SK-N-SH (cell line): ENCODE data around the gene SC5D. TPM values are rescaled to one million over a fixed set of nuclear protein-coding genes. Genes with fewer than 3 reads are reported as not detected.

ENCODE experiments used
- CTCF ChIA-PET: fragments of 300-600, 350-600 bp; formaldehyde crosslinking; extraction: SDS; loops from one replicate; lab custom pipeline; 2021; lab: Yijun Ruan, JAX
- POLR2A ChIA-PET: fragments of 350-600 bp; sonication (Branson Sonifier 250); formaldehyde crosslinking; extraction: SDS; loops from one replicate; lab custom pipeline; 2020; ENCODE audit warnings: antibody characterized with exemption, inconsistent platforms; lab: Yijun Ruan, JAX
- DNase-seq: peaks from one replicate; pipeline ENCODE4 v3.0.0; 2012
- H2AFZ ChIP-seq: fragments of 200-600 bp; sonication (generic); 2 replicates; pipeline ENCODE4 v1.8.1; 2016; ENCODE audit warnings: antibody characterized with exemption, mild to moderate bottlenecking, low read depth
- H3F3A ChIP-seq: fragments of 200-600 bp; sonication (generic); replicated peaks from 2 replicates; pipeline ENCODE3; 2016; ENCODE audit warnings: antibody characterized with exemption, mild to moderate bottlenecking; ENCODE audit not compliant: insufficient read depth
- H3K27ac ChIP-seq, 2 experiments: fragments of 200-500 bp in 1 of 2; fragments of 200-600 bp in 1 of 2; sonication (Bioruptor generic) in 1 of 2; sonication (generic), shearing (Covaris generic) in 1 of 2; 2 replicates each; pipeline versions ENCODE4 v1.5.1 to v1.6.1; 2014 to 2016; ENCODE audit warnings: low read depth in 2 of 2, inconsistent platforms in 1 of 2, low read length in 1 of 2, mild to moderate bottlenecking in 1 of 2, mixed read lengths in 1 of 2
- H3K27me3 ChIP-seq: fragments of 200-600 bp; sonication (generic), shearing (Covaris generic); 2 replicates; pipeline ENCODE4 v1.6.1; 2016; ENCODE audit warnings: mixed run types; ENCODE audit not compliant: insufficient read depth
- H3K36me3 ChIP-seq, 2 experiments: fragments of 200-500 bp in 1 of 2; fragments of 200-600 bp in 1 of 2; sonication (Bioruptor generic) in 1 of 2; sonication (generic) in 1 of 2; replicated peaks in 1 of 2; 2 replicates each; pipeline versions ENCODE3 to v1.5.1; 2014 to 2016; ENCODE audit warnings: low read length in 1 of 2, mild to moderate bottlenecking in 1 of 2; ENCODE audit not compliant: insufficient read depth in 2 of 2, control insufficient read depth in 1 of 2
- H3K4me1 ChIP-seq, 2 experiments: fragments of 200-500 bp in 1 of 2; fragments of 200-600 bp in 1 of 2; sonication (Bioruptor generic) in 1 of 2; sonication (generic), shearing (Covaris generic) in 1 of 2; 2 replicates each; pipeline versions ENCODE4 v1.5.1 to v1.6.1; 2014 to 2016; ENCODE audit warnings: low read depth in 1 of 2, low read length in 1 of 2, mixed run types in 1 of 2; ENCODE audit not compliant: insufficient read depth in 2 of 2, control insufficient read depth in 1 of 2
- H3K4me2 ChIP-seq: fragments of 200-600 bp; sonication (generic), shearing (Covaris generic); 2 replicates; pipeline ENCODE4 v1.6.1; 2017; ENCODE audit warnings: mixed run types
- H3K4me3 ChIP-seq, 2 experiments: fragments of 200-500 bp in 1 of 2; fragments of 200-600 bp in 1 of 2; sonication (Bioruptor generic) in 1 of 2; sonication (generic), shearing (Covaris generic) in 1 of 2; 2 replicates each; pipeline versions ENCODE4 v1.5.1 to v1.8.1; 2014 to 2016; ENCODE audit warnings: low read depth in 2 of 2, inconsistent platforms in 1 of 2, low read length in 1 of 2, mild to moderate bottlenecking in 1 of 2, mixed read lengths in 1 of 2, moderate library complexity in 1 of 2
- H3K79me2 ChIP-seq: fragments of 200-600 bp; sonication (generic); 2 replicates; pipeline ENCODE4 v1.8.1; 2017; ENCODE audit warnings: mild to moderate bottlenecking; ENCODE audit not compliant: insufficient read depth
- H3K9ac ChIP-seq: fragments of 200-600 bp; sonication (generic); 2 replicates; pipeline ENCODE4 v1.6.1; 2017; ENCODE audit warnings: mixed run types
- H3K9me2 ChIP-seq: fragments of 200-600 bp; sonication (generic); 2 replicates; pipeline ENCODE4 v1.6.1; 2017; ENCODE audit warnings: mixed run types
- H3K9me3 ChIP-seq: fragments of 200-600 bp; sonication (generic); 2 replicates; pipeline ENCODE4 v1.6.1; 2017; ENCODE audit warnings: mixed run types, mild to moderate bottlenecking, moderate library complexity
- H4K20me1 ChIP-seq: fragments of 200-600 bp; sonication (generic); 2 replicates; pipeline ENCODE4 v1.6.1; 2017; ENCODE audit warnings: mild to moderate bottlenecking, mixed run types; ENCODE audit not compliant: insufficient read depth
- CHD2 ChIP-seq: fragments of 150-350 bp; IDR thresholded peaks from 2 replicates; pipeline ENCODE4 v1.6.1; 2018; ENCODE audit warnings: low read length; ENCODE audit not compliant: partially characterized antibody
- ELF1 ChIP-seq: IDR thresholded peaks from 2 replicates; pipeline ENCODE4 v1.4.0; 2012
- EZH2phosphoT487 ChIP-seq: fragments of 200-600 bp; sonication (generic); IDR thresholded peaks from 2 replicates; pipeline ENCODE4 v1.6.1; 2017; ENCODE audit warnings: low read depth, mixed run types, mild to moderate bottlenecking, antibody characterized with exemption, moderate library complexity, borderline replicate concordance
- FOSL2 ChIP-seq: IDR thresholded peaks from 2 replicates; pipeline ENCODE4 v1.4.0; 2012; ENCODE audit warnings: low read depth, mild to moderate bottlenecking, moderate library complexity, borderline replicate concordance
- FOXM1 ChIP-seq: IDR thresholded peaks from 2 replicates; pipeline ENCODE4 v1.4.0; 2012; ENCODE audit warnings: low read depth, mild to moderate bottlenecking
- GATA2 ChIP-seq: sonication (generic); formaldehyde crosslinking; IDR thresholded peaks from 2 replicates; pipeline ENCODE4 v1.5.0; 2020; ENCODE audit warnings: mild to moderate bottlenecking, missing genetic modification reagents
- MXI1 ChIP-seq: IDR thresholded peaks from 2 replicates; pipeline ENCODE4 v1.6.1; 2012; ENCODE audit warnings: mild to moderate bottlenecking, low read depth, low read length, improper control_type of control experiment
- NRF1 ChIP-seq: IDR thresholded peaks from 2 replicates; pipeline ENCODE4 v1.6.1; 2012; ENCODE audit warnings: low read depth, mild to moderate bottlenecking, low read length
- RAD21 ChIP-seq: IDR thresholded peaks from 2 replicates; pipeline ENCODE4 v1.6.1; 2012; ENCODE audit warnings: mild to moderate bottlenecking, low read length
- RCOR1 ChIP-seq: fragments of 150-350 bp; IDR thresholded peaks from 2 replicates; pipeline ENCODE4 v1.6.1; 2017; ENCODE audit warnings: antibody characterized with exemption, low read length
- RXRA ChIP-seq: IDR thresholded peaks from 2 replicates; pipeline ENCODE4 v1.4.0; 2012; ENCODE audit warnings: low read depth, mild to moderate bottlenecking, borderline replicate concordance
- SIN3A ChIP-seq: IDR thresholded peaks from 2 replicates; pipeline ENCODE4 v1.6.1; 2012; ENCODE audit warnings: low read depth, mild to moderate bottlenecking, low read length, moderate library complexity, borderline replicate concordance
- TAF1 ChIP-seq: IDR thresholded peaks from 2 replicates; pipeline ENCODE4 v1.6.1; 2012; ENCODE audit warnings: low read depth, mild to moderate bottlenecking, low read length, moderate library complexity, borderline replicate concordance
- YY1 ChIP-seq: IDR thresholded peaks from 2 replicates; pipeline ENCODE4 v1.4.0; 2012; ENCODE audit warnings: low read depth, mild to moderate bottlenecking
- WGBS: methylation state at CpG from one replicate; pipeline ENCODE4 v1.1.6; 2017; ENCODE audit warnings: low lambda C conversion rate; 5-methylcytosine and 5-hydroxymethylcytosine counted together
- polyA plus RNA-seq, 3 experiments: library from polyadenylated mRNA; depleted of rRNA; stranded (reverse); fragments of >200 nt; gene quantifications; 2 replicates each; pipeline ENCODE4 v1.2.3, GENCODE V29; 2012
- TF ChIP-seq, protein P1 (sequence below): IDR thresholded peaks from 2 replicates; pipeline ENCODE4 v1.4.0; 2012; ENCODE audit warnings: low read depth, borderline replicate concordance
- TF ChIP-seq, protein P2 (sequence below): fragments of 150-350 bp; IDR thresholded peaks from 2 replicates; pipeline ENCODE4 v1.6.1; 2016; ENCODE audit warnings: mild to moderate bottlenecking, low read depth, low read length
- TF ChIP-seq, protein P3 (sequence below): IDR thresholded peaks from 2 replicates; pipeline ENCODE4 v1.4.0; 2012; ENCODE audit warnings: low read depth

SC5D gene
- polyA plus RNA-seq, 1 of the 3 experiments (the other 2 are of a cell fraction) = 8.9 TPM

DNA sequence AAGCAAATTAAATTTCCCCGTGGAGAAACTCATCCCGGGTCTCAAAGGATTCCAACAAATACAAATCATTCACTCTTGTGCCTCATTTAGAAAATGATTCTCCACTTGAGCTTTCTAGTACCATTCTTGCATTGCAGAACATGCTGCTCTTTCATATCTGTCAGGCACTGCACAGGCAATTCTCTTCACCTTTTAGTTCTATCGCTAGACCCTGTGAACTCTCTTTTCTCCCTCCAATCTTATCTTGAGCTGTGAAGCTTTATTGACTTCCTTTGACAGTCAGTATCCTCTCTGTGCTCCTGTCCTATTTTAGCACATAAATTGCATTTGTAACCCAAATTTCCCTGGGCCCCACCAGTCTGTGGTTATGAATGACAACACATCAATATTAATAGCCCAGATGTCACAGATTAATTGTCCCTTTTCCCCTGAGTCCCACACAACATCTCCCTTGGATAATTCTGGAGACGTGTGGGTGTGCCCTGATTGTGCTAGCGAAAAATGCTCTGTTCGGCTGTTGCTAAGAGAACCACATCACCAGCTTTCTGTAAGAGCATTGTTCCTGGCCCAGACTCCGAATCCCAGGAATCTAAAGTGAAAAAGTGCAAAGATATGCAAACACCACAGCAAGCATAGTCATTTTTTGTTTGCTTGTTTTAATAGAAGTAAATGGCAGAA, 22.4 kb upstream of the SC5D start:
- H3K79me2 ChIP-seq = no peaks in the 10 kb centered on the region
- no peaks in the 10 kb centered on the region for H3K9me2 ChIP-seq
- H2AFZ ChIP-seq = no peak overlapping the region
- no peak overlapping the region for H3K4me2 ChIP-seq
- no peaks in the 10 kb centered on the region for H3K9me3 ChIP-seq
- ChIA-PET CTCF (interaction anchor here (1.3 to 1.4 kb wide), 2 partner anchors 22 to 157 kb away, joined by 3 read pairs; no protein-coding TSS in a partner anchor), POLR2A (no interaction called here)
- no peaks in the 10 kb centered on the region for H3K27me3 ChIP-seq
- no peaks in the 10 kb centered on the region for H4K20me1 ChIP-seq
- DNase-seq = no peak
- no peak overlapping the region for H3K9ac ChIP-seq
- H3F3A ChIP-seq = no peaks in the 10 kb centered on the region
- no peaks in the 10 kb centered on the region for H3K4me1 ChIP-seq
- no peak overlapping the region for H3K4me3 ChIP-seq
- no peak overlapping the region for H3K27ac ChIP-seq
- H3K36me3 ChIP-seq = no peaks in the 10 kb centered on the region
- no peak for TF ChIP-seq RAD21
- TF ChIP-seq, protein P1, sequence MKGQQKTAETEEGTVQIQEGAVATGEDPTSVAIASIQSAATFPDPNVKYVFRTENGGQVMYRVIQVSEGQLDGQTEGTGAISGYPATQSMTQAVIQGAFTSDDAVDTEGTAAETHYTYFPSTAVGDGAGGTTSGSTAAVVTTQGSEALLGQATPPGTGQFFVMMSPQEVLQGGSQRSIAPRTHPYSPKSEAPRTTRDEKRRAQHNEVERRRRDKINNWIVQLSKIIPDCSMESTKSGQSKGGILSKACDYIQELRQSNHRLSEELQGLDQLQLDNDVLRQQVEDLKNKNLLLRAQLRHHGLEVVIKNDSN = no peak
- TF ChIP-seq RXRA = no peak
- no peak for TF ChIP-seq YY1
- TF ChIP-seq, protein P2, sequence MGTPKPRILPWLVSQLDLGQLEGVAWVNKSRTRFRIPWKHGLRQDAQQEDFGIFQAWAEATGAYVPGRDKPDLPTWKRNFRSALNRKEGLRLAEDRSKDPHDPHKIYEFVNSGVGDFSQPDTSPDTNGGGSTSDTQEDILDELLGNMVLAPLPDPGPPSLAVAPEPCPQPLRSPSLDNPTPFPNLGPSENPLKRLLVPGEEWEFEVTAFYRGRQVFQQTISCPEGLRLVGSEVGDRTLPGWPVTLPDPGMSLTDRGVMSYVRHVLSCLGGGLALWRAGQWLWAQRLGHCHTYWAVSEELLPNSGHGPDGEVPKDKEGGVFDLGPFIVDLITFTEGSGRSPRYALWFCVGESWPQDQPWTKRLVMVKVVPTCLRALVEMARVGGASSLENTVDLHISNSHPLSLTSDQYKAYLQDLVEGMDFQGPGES = no peak
- TF ChIP-seq, protein P3, sequence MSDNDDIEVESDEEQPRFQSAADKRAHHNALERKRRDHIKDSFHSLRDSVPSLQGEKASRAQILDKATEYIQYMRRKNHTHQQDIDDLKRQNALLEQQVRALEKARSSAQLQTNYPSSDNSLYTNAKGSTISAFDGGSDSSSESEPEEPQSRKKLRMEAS = no peak
- no peak for TF ChIP-seq TAF1
- no peak for TF ChIP-seq NRF1
- TF ChIP-seq RCOR1 = no peak
- TF ChIP-seq CHD2 = no peak
- no peak for TF ChIP-seq GATA2 (CRISPR knock-in tag)
- TF ChIP-seq EZH2phosphoT487 = no peak
- no peak for TF ChIP-seq ELF1
- no peak for TF ChIP-seq MXI1
- TF ChIP-seq FOSL2 = no peak
- TF ChIP-seq SIN3A = no peak
- no peak for TF ChIP-seq FOXM1
- 33% methylated on average over 7 of the region's 7 CpGs for WGBS
